ENCODE measurements around the gene SPRR1A. TPM values are rescaled to one million over a fixed set of nuclear protein-coding genes. Genes with fewer than 3 reads are reported as not detected.

The SPRR1A gene
- total RNA-seq, 1 donor from 2014 or later, result not detected

DNA sequence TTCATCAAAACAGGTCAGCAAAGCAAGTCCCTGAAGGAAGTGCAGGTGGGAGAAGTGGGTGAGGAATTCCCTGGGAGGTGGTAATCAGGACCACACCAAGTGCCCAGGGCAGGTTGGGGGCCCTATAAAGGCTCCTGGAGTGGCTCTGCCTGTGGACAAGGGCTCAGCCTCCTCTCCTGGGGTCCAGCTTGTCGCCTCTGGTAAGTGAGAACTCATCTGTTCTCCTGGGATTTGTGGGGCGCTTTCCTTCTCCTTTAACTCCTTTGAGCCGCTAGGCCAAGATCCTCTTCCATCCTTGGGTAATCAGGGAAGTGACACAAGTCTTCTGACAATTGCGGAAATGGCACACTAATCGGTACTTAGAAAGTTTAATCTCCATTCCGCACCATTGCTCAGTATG, 13.4 kb upstream of the SPRR1A start, which contains the start of gene SPRR4:
TSS of gene SPRR4 (plus strand) at position 154 of the 400 bp plus-strand sequence. CDS start 1,243 bp downstream, outside the sequence.
- DNase-seq (ENCODE audit: low spot score), result no peak
- H3K4me1 Mint-ChIP-seq (ENCODE audit: low read depth), result no peaks in the 10 kb centered on the region
- no peak within 1 kb of the TSS for H3K27ac Mint-ChIP-seq (ENCODE audit: unreplicated experiment)
- H3K4me3 Mint-ChIP-seq (ENCODE audit: unreplicated experiment), result no peak within 1 kb of the TSS
- H3K36me3 Mint-ChIP-seq (ENCODE audit: low read depth), result no peaks in the 10 kb centered on the region
- no peaks in the 10 kb centered on the region for H3K9me3 Mint-ChIP-seq (ENCODE audit: low read depth)
- TF ChIP-seq, protein P1, sequence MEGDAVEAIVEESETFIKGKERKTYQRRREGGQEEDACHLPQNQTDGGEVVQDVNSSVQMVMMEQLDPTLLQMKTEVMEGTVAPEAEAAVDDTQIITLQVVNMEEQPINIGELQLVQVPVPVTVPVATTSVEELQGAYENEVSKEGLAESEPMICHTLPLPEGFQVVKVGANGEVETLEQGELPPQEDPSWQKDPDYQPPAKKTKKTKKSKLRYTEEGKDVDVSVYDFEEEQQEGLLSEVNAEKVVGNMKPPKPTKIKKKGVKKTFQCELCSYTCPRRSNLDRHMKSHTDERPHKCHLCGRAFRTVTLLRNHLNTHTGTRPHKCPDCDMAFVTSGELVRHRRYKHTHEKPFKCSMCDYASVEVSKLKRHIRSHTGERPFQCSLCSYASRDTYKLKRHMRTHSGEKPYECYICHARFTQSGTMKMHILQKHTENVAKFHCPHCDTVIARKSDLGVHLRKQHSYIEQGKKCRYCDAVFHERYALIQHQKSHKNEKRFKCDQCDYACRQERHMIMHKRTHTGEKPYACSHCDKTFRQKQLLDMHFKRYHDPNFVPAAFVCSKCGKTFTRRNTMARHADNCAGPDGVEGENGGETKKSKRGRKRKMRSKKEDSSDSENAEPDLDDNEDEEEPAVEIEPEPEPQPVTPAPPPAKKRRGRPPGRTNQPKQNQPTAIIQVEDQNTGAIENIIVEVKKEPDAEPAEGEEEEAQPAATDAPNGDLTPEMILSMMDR (IDR thresholded peaks at IDR 0.05), result no peak
- peaks cover 2% of the 10 kb centered on the region for H3K27me3 Mint-ChIP-seq (ENCODE audit: low read depth)

DNA sequence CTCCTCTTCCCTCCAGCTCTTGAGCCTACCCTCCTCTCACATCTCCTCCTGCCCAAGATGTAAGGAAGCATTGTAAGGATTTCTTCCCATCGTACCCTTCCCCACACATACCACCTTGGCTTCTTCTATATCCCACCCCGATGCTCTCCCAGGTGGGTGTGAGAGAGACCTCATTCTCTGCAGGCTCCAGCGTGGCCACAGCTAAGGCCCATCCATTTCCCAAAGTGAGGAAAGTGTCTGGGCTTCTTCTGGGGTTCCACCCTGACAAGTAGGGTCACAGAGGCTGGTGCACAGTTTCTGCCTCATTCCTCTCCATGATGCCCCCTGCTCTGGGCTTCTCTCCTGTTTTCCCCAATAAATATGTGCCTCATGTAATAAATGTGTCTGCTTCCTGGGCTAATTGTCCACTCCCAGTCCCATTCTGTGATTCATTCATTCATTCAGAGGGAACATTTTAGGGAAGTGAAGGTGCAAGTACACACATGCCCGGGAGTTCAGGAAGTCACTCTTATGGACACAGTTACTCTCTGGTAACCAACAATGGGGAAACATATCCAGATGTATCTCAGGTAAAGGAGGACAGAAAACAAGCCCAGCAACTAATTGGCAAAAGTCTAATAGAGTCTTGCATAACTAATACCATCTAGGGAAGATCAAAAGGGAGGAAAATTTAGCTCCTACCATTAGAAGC, 11.5 kb upstream of the SPRR1A start:
- H3K4me1 Mint-ChIP-seq (ENCODE audit: low read depth), result no peaks in the 10 kb centered on the region
- H3K4me3 Mint-ChIP-seq (ENCODE audit: unreplicated experiment), result no peak overlapping the region
- peaks cover 2% of the 10 kb centered on the region for H3K27me3 Mint-ChIP-seq (ENCODE audit: low read depth)
- TF ChIP-seq, protein P1 (IDR thresholded peaks at IDR 0.05), result no peak
- no peak overlapping the region for H3K27ac Mint-ChIP-seq (ENCODE audit: unreplicated experiment)
- no peaks in the 10 kb centered on the region for H3K9me3 Mint-ChIP-seq (ENCODE audit: low read depth)
- H3K36me3 Mint-ChIP-seq (ENCODE audit: low read depth), result no peaks in the 10 kb centered on the region
- DNase-seq (ENCODE audit: low spot score), result no peak

DNA sequence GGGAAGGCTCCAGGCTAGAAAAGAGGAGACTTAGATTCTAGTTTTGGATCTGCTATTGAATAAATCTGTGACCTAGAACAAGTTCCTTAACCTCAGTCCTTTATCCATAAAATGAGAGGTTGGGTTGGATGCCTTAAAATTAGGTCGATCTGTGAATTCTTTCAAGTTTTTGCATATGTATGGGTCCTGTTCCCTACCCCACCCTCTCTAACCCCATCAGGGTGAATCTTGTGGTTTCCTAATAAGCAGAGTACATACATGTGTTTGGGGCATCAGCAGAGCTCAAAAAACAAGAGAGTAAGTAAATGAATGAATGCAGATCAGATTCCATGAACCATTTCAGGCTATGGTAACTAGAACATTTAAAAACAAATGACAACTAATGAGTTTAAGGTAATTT, 7.2 kb upstream of the SPRR1A start:
- Mint-ChIP-seq H3K4me1 (ENCODE audit: low read depth) (no peaks in the 10 kb centered on the region), H3K9me3 (ENCODE audit: low read depth) (no peaks in the 10 kb centered on the region), H3K4me3 (ENCODE audit: unreplicated experiment) (no peak overlapping the region), H3K27me3 (ENCODE audit: low read depth) (no peaks in the 10 kb centered on the region), H3K27ac (ENCODE audit: unreplicated experiment) (no peak overlapping the region), H3K36me3 (ENCODE audit: low read depth) (no peaks in the 10 kb centered on the region)
- no peak for DNase-seq (ENCODE audit: low spot score)
- TF ChIP-seq, protein P1 (IDR thresholded peaks at IDR 0.05), result no peak

DNA sequence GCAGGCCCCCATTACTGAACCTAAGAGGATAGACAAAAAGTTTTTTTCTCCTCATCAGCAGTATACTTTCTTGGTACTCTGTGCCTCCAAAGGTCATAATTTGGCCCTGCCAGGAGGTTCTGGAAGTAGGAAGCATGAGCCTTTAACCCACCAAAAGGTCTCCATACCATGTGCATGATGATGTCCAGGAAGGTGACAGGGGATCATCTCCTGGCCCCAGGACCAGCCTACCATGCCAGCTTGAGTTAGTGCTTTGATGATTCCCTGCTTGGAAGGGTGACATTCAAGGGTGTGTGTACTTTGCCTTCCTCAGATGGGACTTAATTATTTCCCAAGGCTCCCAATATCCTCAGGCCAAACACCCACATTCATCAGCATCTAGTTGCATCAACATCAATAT, 6.3 kb upstream of the SPRR1A start:
- Mint-ChIP-seq H3K9me3 (ENCODE audit: low read depth) (no peaks in the 10 kb centered on the region), H3K27me3 (ENCODE audit: low read depth) (no peaks in the 10 kb centered on the region), H3K4me3 (ENCODE audit: unreplicated experiment) (no peak overlapping the region), H3K27ac (ENCODE audit: unreplicated experiment) (no peak overlapping the region), H3K36me3 (ENCODE audit: low read depth) (no peaks in the 10 kb centered on the region), H3K4me1 (ENCODE audit: low read depth) (no peaks in the 10 kb centered on the region)
- no peak for DNase-seq (ENCODE audit: low spot score)
- TF ChIP-seq, protein P1 (IDR thresholded peaks at IDR 0.05), result no peak

DNA sequence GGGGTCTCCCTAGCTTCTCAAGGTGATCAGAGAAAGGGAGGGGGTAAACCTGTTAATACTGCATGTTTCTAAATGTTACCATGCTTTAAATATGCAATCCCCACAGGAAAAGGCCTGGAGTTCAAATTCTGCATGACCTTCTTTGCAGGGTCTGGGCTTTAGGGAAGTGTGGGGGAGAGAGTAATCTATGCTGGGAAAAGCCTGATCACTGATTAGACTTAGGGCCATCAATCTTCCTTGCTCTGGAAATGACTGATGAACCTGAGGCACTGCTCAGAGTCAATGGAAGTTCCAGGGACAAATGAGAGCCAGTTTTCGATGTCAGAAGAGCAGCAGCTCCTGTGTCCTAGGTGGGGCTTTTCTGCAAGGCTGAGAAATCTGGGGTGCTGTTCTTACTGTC, 3.2 kb upstream of the SPRR1A start:
- H3K27me3 Mint-ChIP-seq (ENCODE audit: low read depth), result no peaks in the 10 kb centered on the region
- no peak overlapping the region for H3K27ac Mint-ChIP-seq (ENCODE audit: unreplicated experiment)
- no peaks in the 10 kb centered on the region for H3K36me3 Mint-ChIP-seq (ENCODE audit: low read depth)
- H3K9me3 Mint-ChIP-seq (ENCODE audit: low read depth), result no peaks in the 10 kb centered on the region
- no peak for DNase-seq (ENCODE audit: low spot score)
- H3K4me3 Mint-ChIP-seq (ENCODE audit: unreplicated experiment), result no peak overlapping the region
- H3K4me1 Mint-ChIP-seq (ENCODE audit: low read depth), result no peaks in the 10 kb centered on the region
- TF ChIP-seq, protein P1 (IDR thresholded peaks at IDR 0.05), result no peak
